H9 (cell line): ENCODE data around the gene PHC3. TPM values are rescaled to one million over a fixed set of nuclear protein-coding genes. Genes with fewer than 3 reads are reported as not detected.

Source experiments
- DNase-seq: peaks from one replicate; pipeline ENCODE4 v3.0.0-alpha.2; 2017
- H2AFZ ChIP-seq: one replicate; pipeline ENCODE4 v1.6.1; 2013; ENCODE audit warnings: mild to moderate bottlenecking, low read length, control low read depth, moderate library complexity
- H2AK5ac ChIP-seq: 2 replicates; pipeline ENCODE4 v1.6.1; 2013; ENCODE audit warnings: low read length, control low read depth, mixed read lengths; ENCODE audit not compliant: insufficient read length
- H2BK120ac ChIP-seq: one replicate; pipeline ENCODE4 v1.6.1; 2013; ENCODE audit warnings: low read depth, mild to moderate bottlenecking, low read length, control low read depth, inconsistent platforms; ENCODE audit not compliant: poor library complexity, severe bottlenecking
- H2BK12ac ChIP-seq: 2 replicates; pipeline ENCODE4 v1.6.1; 2013; ENCODE audit warnings: low read length, control low read depth, mixed read lengths, low read depth; ENCODE audit not compliant: insufficient read length
- H2BK15ac ChIP-seq: 2 replicates; pipeline ENCODE4 v1.6.1; 2013; ENCODE audit warnings: low read depth, low read length, control low read depth
- H2BK20ac ChIP-seq: one replicate; pipeline ENCODE4 v1.6.1; 2013; ENCODE audit warnings: low read depth, mild to moderate bottlenecking, low read length, control low read depth, inconsistent platforms; ENCODE audit not compliant: poor library complexity, severe bottlenecking
- H2BK5ac ChIP-seq: 2 replicates; pipeline ENCODE4 v1.6.1; 2013; ENCODE audit warnings: low read length, control low read depth, mixed read lengths; ENCODE audit not compliant: insufficient read length
- H3K14ac ChIP-seq: 2 replicates; pipeline ENCODE4 v1.6.1; 2013; ENCODE audit warnings: low read length, control low read depth; ENCODE audit not compliant: insufficient read depth
- H3K18ac ChIP-seq: 2 replicates; pipeline ENCODE4 v1.6.1; 2013; ENCODE audit warnings: low read depth, mild to moderate bottlenecking, mixed read lengths, low read length, control low read depth; ENCODE audit not compliant: insufficient read length
- H3K23ac ChIP-seq: 2 replicates; pipeline ENCODE4 v1.6.1; 2013; ENCODE audit warnings: low read length, control low read depth, mixed read lengths, low read depth; ENCODE audit not compliant: insufficient read length
- H3K23me2 ChIP-seq: 2 replicates; pipeline ENCODE4 v1.6.1; 2013; ENCODE audit warnings: low read depth, mild to moderate bottlenecking, mixed read lengths, low read length, control low read depth; ENCODE audit not compliant: insufficient read length, poor library complexity, severe bottlenecking
- H3K27ac ChIP-seq: 2 replicates; pipeline ENCODE4 v1.5.1; 2013; ENCODE audit warnings: low read length, control low read depth, mixed read lengths, low read depth; ENCODE audit not compliant: insufficient read length
- H3K27me3 ChIP-seq: 2 replicates; pipeline ENCODE4 v1.6.1; 2013; ENCODE audit warnings: low read length, control low read depth, inconsistent platforms; ENCODE audit not compliant: insufficient read depth
- H3K4ac ChIP-seq: 2 replicates; pipeline ENCODE4 v1.6.1; 2013; ENCODE audit warnings: low read depth, mild to moderate bottlenecking, control low read depth, inconsistent platforms, low read length, moderate library complexity
- H3K4me1 ChIP-seq: 2 replicates; pipeline ENCODE4 v1.6.1; 2013; ENCODE audit warnings: low read length, control low read depth, inconsistent platforms; ENCODE audit not compliant: insufficient read depth
- H3K4me2 ChIP-seq: 2 replicates; pipeline ENCODE4 v1.6.1; 2013; ENCODE audit warnings: low read length, control low read depth, mixed read lengths; ENCODE audit not compliant: insufficient read length, insufficient read depth
- H3K56ac ChIP-seq: 2 replicates; pipeline ENCODE4 v1.6.1; 2013; ENCODE audit warnings: low read depth, mild to moderate bottlenecking, mixed read lengths, low read length, control low read depth; ENCODE audit not compliant: insufficient read length
- H3K79me1 ChIP-seq: 2 replicates; pipeline ENCODE4 v1.6.1; 2013; ENCODE audit warnings: low read depth, mild to moderate bottlenecking, moderate library complexity, low read length, control low read depth, inconsistent platforms; ENCODE audit not compliant: insufficient read depth, poor library complexity, severe bottlenecking
- H3K79me2 ChIP-seq: 2 replicates; pipeline ENCODE4 v1.6.1; 2013; ENCODE audit warnings: low read length, control low read depth, inconsistent platforms; ENCODE audit not compliant: insufficient read depth
- H3K9ac ChIP-seq: 2 replicates; pipeline ENCODE4 v1.6.1; 2013; ENCODE audit warnings: low read length, control low read depth, mixed read lengths; ENCODE audit not compliant: insufficient read length; ENCODE audit errors: extremely low read depth
- H3K9me3 ChIP-seq: one replicate; pipeline ENCODE4 v1.6.1; 2013; ENCODE audit warnings: low read depth, low read length, inconsistent platforms; ENCODE audit not compliant: control insufficient read depth
- H3T11ph ChIP-seq: one replicate; pipeline ENCODE4 v1.6.1; 2013; ENCODE audit warnings: mild to moderate bottlenecking, low read length, control low read depth, inconsistent platforms
- H4K20me1 ChIP-seq: one replicate; pipeline ENCODE4 v1.6.1; 2013; ENCODE audit not compliant: control insufficient read depth, insufficient read length, insufficient read depth
- H4K5ac ChIP-seq: 2 replicates; pipeline ENCODE4 v1.6.1; 2013; ENCODE audit warnings: low read depth, mild to moderate bottlenecking, mixed read lengths, low read length, control low read depth; ENCODE audit not compliant: insufficient read length
- H4K8ac ChIP-seq: replicated peaks from 2 replicates; pipeline ENCODE4 v1.6.1; 2013; ENCODE audit warnings: low read length, control low read depth, mixed read lengths, low read depth; ENCODE audit not compliant: insufficient read length
- H4K91ac ChIP-seq: 2 replicates; pipeline ENCODE4 v1.6.1; 2013; ENCODE audit warnings: low read depth, mild to moderate bottlenecking, moderate library complexity, mixed read lengths, low read length, control low read depth; ENCODE audit not compliant: insufficient read length
- H3K27ac Mint-ChIP-seq, 3 experiments: 2 replicates in 2 of 3; 3 replicates in 1 of 3; pipeline ENCODE4 v1.8.0; 2020 to 2021; ENCODE audit warnings: mixed read lengths in 3 of 3, mild to moderate bottlenecking in 1 of 3, moderate library complexity in 1 of 3
- H3K27me3 Mint-ChIP-seq: 2 replicates; pipeline ENCODE4 v1.8.0; 2021; ENCODE audit warnings: low read depth, mild to moderate bottlenecking, moderate library complexity, mixed read lengths
- H3K36me3 Mint-ChIP-seq, 3 experiments: 2 replicates in 2 of 3; 3 replicates in 1 of 3; pipeline ENCODE4 v1.8.0; 2020 to 2021; ENCODE audit warnings: low read depth in 3 of 3, mixed read lengths in 3 of 3; ENCODE audit not compliant: insufficient read depth in 1 of 3
- H3K4me1 Mint-ChIP-seq, 2 experiments: 2 replicates each; pipeline ENCODE4 v1.8.0; 2020; ENCODE audit warnings: mixed read lengths in 2 of 2
- H3K4me3 Mint-ChIP-seq, 2 experiments: 2 replicates in 1 of 2; 3 replicates in 1 of 2; pipeline ENCODE4 v1.8.0; 2020 to 2021; ENCODE audit warnings: mild to moderate bottlenecking in 2 of 2, mixed read lengths in 2 of 2, moderate library complexity in 1 of 2
- H3K9me3 Mint-ChIP-seq, 2 experiments: 2 replicates in 1 of 2; 3 replicates in 1 of 2; pipeline ENCODE4 v1.8.0; 2020; ENCODE audit warnings: mild to moderate bottlenecking in 2 of 2, mixed read lengths in 2 of 2, moderate library complexity in 1 of 2
- CTCF ChIP-seq: fragments of 200-600 bp; sonication (generic); conservative IDR thresholded peaks from 3 replicates; pipeline ENCODE4 v1.8.0; 2021; ENCODE audit warnings: antibody characterized with exemption, mild to moderate bottlenecking
- WGBS: extraction: QIAGEN DNeasy Blood & Tissue Kit; methylation state at CpG from one replicate; pipeline ENCODE4 v1.1.7; 2013; ENCODE audit warnings: missing lambda C conversion rate, low lambda C conversion rate, mixed read lengths; ENCODE audit not compliant: insufficient read length; ENCODE audit errors: extremely low coverage; 5-methylcytosine and 5-hydroxymethylcytosine counted together
- total RNA-seq: library from RNA; stranded (reverse); gene quantifications from 2 replicates; pipeline ENCODE4 v1.2.1, GENCODE V29; 2021

The PHC3 gene
- total RNA-seq, 1 experiment from 2014 or later = 26.4 TPM

- peak overlapping the region; percentile 10 to 79 (median 78); a peak in 6 of 7 replicates for H3K27ac Mint-ChIP-seq
- no peaks in the 10 kb centered on the region for H4K20me1 ChIP-seq
- no peak overlapping the region for H2BK120ac ChIP-seq
- H3K27me3 Mint-ChIP-seq = no peaks in the 10 kb centered on the region
- H2AFZ ChIP-seq = no peak overlapping the region
- H3K9me3 ChIP-seq = no peaks in the 10 kb centered on the region
- H2BK5ac ChIP-seq = no peak overlapping the region
- no peak overlapping the region for H4K5ac ChIP-seq
- peak overlapping the region; percentile 7 for H3K18ac ChIP-seq
- H3K4me3 Mint-ChIP-seq = no peak overlapping the region
- peaks cover 35 to 43% of the 10 kb centered on the region in 2 experiments for H3K4me1 Mint-ChIP-seq
- H2BK20ac ChIP-seq = no peak overlapping the region
- no peak overlapping the region for H2BK12ac ChIP-seq
- no peaks in the 10 kb centered on the region for H3K27me3 ChIP-seq
- no peak overlapping the region for H2BK15ac ChIP-seq
- H3K9ac ChIP-seq = no peak overlapping the region
- no peak for DNase-seq
- no peak overlapping the region for H3K56ac ChIP-seq
- no peak overlapping the region for H3K14ac ChIP-seq
- H3T11ph ChIP-seq = no peak overlapping the region
- H3K79me1 ChIP-seq = no peaks in the 10 kb centered on the region
- peaks cover 13% of the 10 kb centered on the region; the same call in 1 of the 2 replicates for H3K4me1 ChIP-seq
- WGBS = no CpG with 5 or more reads among the region's 3 CpGs
- H4K91ac ChIP-seq = no peak overlapping the region
- no peaks in the 10 kb centered on the region for H3K79me2 ChIP-seq
- H2AK5ac ChIP-seq = no peak overlapping the region
- no peak overlapping the region for H3K4me2 ChIP-seq
- peaks cover 1 to 9% (median 6%) of the 10 kb centered on the region in 3 experiments; a peak in 6 of 7 replicates for H3K36me3 Mint-ChIP-seq
- H3K27ac ChIP-seq = no peak overlapping the region
- H3K9me3 Mint-ChIP-seq = peaks cover 0 to 3% of the 10 kb centered on the region in 2 experiments; a peak in 1 of 5 replicates
- H4K8ac ChIP-seq = no peak overlapping the region
- TF ChIP-seq CTCF = no peak
- H3K4ac ChIP-seq = no peak overlapping the region
- H3K23ac ChIP-seq = no peak overlapping the region
- no peaks in the 10 kb centered on the region for H3K23me2 ChIP-seq
These were observed 124.0 kb downstream of the PHC3 start for GRCh38 chr3:170057550-170057949.
